WTC11 (cell line): ENCODE data around the gene FBXW2. TPM values are rescaled to one million over a fixed set of nuclear protein-coding genes. Genes with fewer than 3 reads are reported as not detected.

ENCODE experiments used
- ATAC-seq: fragments of 200-7000 bp; cut with Tn5 transposase; 2 replicates; pipeline ENCODE4 v1.10.0; 2021; ENCODE audit warnings: mild to moderate bottlenecking, moderate library complexity
- CTCF ChIA-PET: fragments of 300-600 bp; sonication (Branson Sonifier 250); formaldehyde crosslinking; loops from one replicate; lab custom pipeline; 2021; ENCODE audit warnings: antibody characterized with exemption; lab: Charles Lee
- POLR2A ChIA-PET: fragments of 350-600 bp; sonication (Branson Sonifier 250); formaldehyde crosslinking; loops from one replicate; lab custom pipeline; 2021; ENCODE audit warnings: antibody characterized with exemption; lab: Charles Lee
- DNase-seq: peaks from one replicate; pipeline ENCODE4 v3.0.0; 2021; ENCODE audit warnings: low spot score
- H3K27ac Mint-ChIP-seq: 2 replicates; pipeline ENCODE4 v1.8.0; 2021; ENCODE audit warnings: mixed read lengths
- H3K27me3 Mint-ChIP-seq: 2 replicates; pipeline ENCODE4 v1.8.0; 2021; ENCODE audit warnings: low read depth, mild to moderate bottlenecking, moderate library complexity, mixed read lengths
- H3K36me3 Mint-ChIP-seq: 2 replicates; pipeline ENCODE4 v1.8.0; 2021; ENCODE audit warnings: mixed read lengths
- H3K4me1 Mint-ChIP-seq: 2 replicates; pipeline ENCODE4 v1.8.0; 2022; ENCODE audit warnings: mixed read lengths
- H3K4me3 Mint-ChIP-seq: 2 replicates; pipeline ENCODE4 v1.8.0; 2021; ENCODE audit warnings: mild to moderate bottlenecking, moderate library complexity, mixed read lengths
- H3K9me3 Mint-ChIP-seq: 2 replicates; pipeline ENCODE4 v1.8.0; 2021; ENCODE audit warnings: mixed read lengths
- ATF1 ChIP-seq: sonication (generic); formaldehyde crosslinking; IDR thresholded peaks from 2 replicates; pipeline ENCODE4 v1.8.1; 2023; ENCODE audit warnings: mild to moderate bottlenecking, moderate library complexity, missing genetic modification reagents
- EMX1 ChIP-seq: fragments of 250-450 bp; sonication (Bioruptor Pico); IDR thresholded peaks from 2 replicates; pipeline ENCODE4 v1.8.0; 2021; ENCODE audit warnings: mild to moderate bottlenecking
- FOXP1 ChIP-seq: sonication (generic); formaldehyde crosslinking; IDR thresholded peaks from 2 replicates; pipeline ENCODE4 v1.8.0; 2022; ENCODE audit warnings: missing genetic modification reagents, mild to moderate bottlenecking, moderate library complexity, borderline replicate concordance
- GTF2I ChIP-seq: fragments of 250-450 bp; sonication (Bioruptor Pico); conservative IDR thresholded peaks from 2 replicates; pipeline ENCODE4 v1.4.0; 2021; ENCODE audit warnings: mild to moderate bottlenecking
- IRF2 ChIP-seq: sonication (generic); formaldehyde crosslinking; IDR thresholded peaks from 2 replicates; pipeline ENCODE4 v1.8.0; 2022; ENCODE audit warnings: low read depth, missing genetic modification reagents, borderline replicate concordance
- NR1H2 ChIP-seq: sonication (generic); formaldehyde crosslinking; IDR thresholded peaks from 2 replicates; pipeline ENCODE4 v1.9.0; 2021; ENCODE audit warnings: mild to moderate bottlenecking, moderate library complexity, missing genetic modification reagents
- OVOL2 ChIP-seq: fragments of 250-450 bp; sonication (Bioruptor Pico); IDR thresholded peaks from 2 replicates; pipeline ENCODE4 v1.9.0; 2021; ENCODE audit warnings: mild to moderate bottlenecking, borderline replicate concordance
- PRRX2 ChIP-seq: fragments of 250-450 bp; sonication (Bioruptor Pico); IDR thresholded peaks from 2 replicates; pipeline ENCODE4 v1.8.0; 2021; ENCODE audit warnings: mild to moderate bottlenecking
- RELA ChIP-seq: sonication (generic); formaldehyde crosslinking; IDR thresholded peaks from 2 replicates; pipeline ENCODE4 v1.8.1; 2022; ENCODE audit warnings: missing genetic modification reagents, mild to moderate bottlenecking, borderline replicate concordance
- SP1 ChIP-seq: sonication (generic); formaldehyde crosslinking; conservative IDR thresholded peaks from 2 replicates; pipeline ENCODE4 v1.8.1; 2022; ENCODE audit warnings: missing genetic modification reagents
- TEAD4 ChIP-seq: sonication (generic); formaldehyde crosslinking; IDR thresholded peaks from 2 replicates; pipeline ENCODE4 v1.8.0; 2022; ENCODE audit warnings: mild to moderate bottlenecking, missing genetic modification reagents
- ZBTB21 ChIP-seq: sonication (generic); formaldehyde crosslinking; IDR thresholded peaks from 2 replicates; pipeline ENCODE4 v1.8.1; 2023; ENCODE audit warnings: mild to moderate bottlenecking, missing genetic modification reagents, borderline replicate concordance
- ZNF121 ChIP-seq: sonication (generic); formaldehyde crosslinking; IDR thresholded peaks from 2 replicates; pipeline ENCODE4 v1.8.0; 2023; ENCODE audit warnings: missing genetic modification reagents
- ZNF317 ChIP-seq: sonication (generic); formaldehyde crosslinking; IDR thresholded peaks from 2 replicates; pipeline ENCODE4 v1.8.1; 2023; ENCODE audit warnings: low read depth, mild to moderate bottlenecking, moderate library complexity, missing genetic modification reagents, borderline replicate concordance
- ZNF416 ChIP-seq: fragments of 250-450 bp; sonication (Bioruptor Pico); IDR thresholded peaks from 2 replicates; pipeline ENCODE4 v1.9.0; 2021; ENCODE audit warnings: mild to moderate bottlenecking, inconsistent platforms
- ZNF423 ChIP-seq: fragments of 250-450 bp; sonication (Bioruptor Pico); IDR thresholded peaks from 2 replicates; pipeline ENCODE4 v2.1.2; 2022; ENCODE audit warnings: mild to moderate bottlenecking, moderate library complexity
- total RNA-seq: library from RNA; stranded (reverse); gene quantifications from 3 replicates; pipeline ENCODE4 v1.2.3, GENCODE V29; 2021
- TF ChIP-seq, protein P1 (sequence below): sonication (generic); formaldehyde crosslinking; IDR thresholded peaks from 2 replicates; pipeline ENCODE4 v1.8.1; 2023; ENCODE audit warnings: mild to moderate bottlenecking, missing genetic modification reagents
- TF ChIP-seq, protein P2 (sequence below): sonication (generic); formaldehyde crosslinking; IDR thresholded peaks from 2 replicates; pipeline ENCODE4 v1.8.1; 2022; ENCODE audit warnings: missing genetic modification reagents, borderline replicate concordance
- TF ChIP-seq, protein P3 (sequence below): sonication (generic); formaldehyde crosslinking; IDR thresholded peaks from 2 replicates; pipeline ENCODE4 v1.8.1; 2023; ENCODE audit warnings: mild to moderate bottlenecking, missing genetic modification reagents, moderate library complexity
- TF ChIP-seq, protein P4 (sequence below): sonication (generic); formaldehyde crosslinking; IDR thresholded peaks from 2 replicates; pipeline ENCODE4 v1.8.1; 2022; ENCODE audit warnings: low read depth, mild to moderate bottlenecking, moderate library complexity, missing genetic modification reagents, borderline replicate concordance
- TF ChIP-seq, protein P5 (sequence below): fragments of 250-450 bp; sonication (Bioruptor Pico); IDR thresholded peaks from 2 replicates; pipeline ENCODE4 v1.8.0; 2021; ENCODE audit warnings: mild to moderate bottlenecking
- TF ChIP-seq, protein P6 (sequence below): fragments of 250-450 bp; sonication (Bioruptor Pico); IDR thresholded peaks from 2 replicates; pipeline ENCODE4 v1.9.0; 2021; ENCODE audit warnings: mild to moderate bottlenecking
- TF ChIP-seq, protein P7 (sequence below): fragments of 250-450 bp; sonication (Bioruptor Pico); conservative IDR thresholded peaks from 2 replicates; pipeline ENCODE4 v1.9.0; 2021; ENCODE audit warnings: mild to moderate bottlenecking
- TF ChIP-seq, protein P8 (sequence below): sonication (generic); formaldehyde crosslinking; IDR thresholded peaks from 2 replicates; pipeline ENCODE4 v1.8.1; 2022; ENCODE audit warnings: mild to moderate bottlenecking, moderate library complexity, missing genetic modification reagents

The FBXW2 gene
- total RNA-seq, 1 experiment from 2014 or later: 59.8 TPM

DNA sequence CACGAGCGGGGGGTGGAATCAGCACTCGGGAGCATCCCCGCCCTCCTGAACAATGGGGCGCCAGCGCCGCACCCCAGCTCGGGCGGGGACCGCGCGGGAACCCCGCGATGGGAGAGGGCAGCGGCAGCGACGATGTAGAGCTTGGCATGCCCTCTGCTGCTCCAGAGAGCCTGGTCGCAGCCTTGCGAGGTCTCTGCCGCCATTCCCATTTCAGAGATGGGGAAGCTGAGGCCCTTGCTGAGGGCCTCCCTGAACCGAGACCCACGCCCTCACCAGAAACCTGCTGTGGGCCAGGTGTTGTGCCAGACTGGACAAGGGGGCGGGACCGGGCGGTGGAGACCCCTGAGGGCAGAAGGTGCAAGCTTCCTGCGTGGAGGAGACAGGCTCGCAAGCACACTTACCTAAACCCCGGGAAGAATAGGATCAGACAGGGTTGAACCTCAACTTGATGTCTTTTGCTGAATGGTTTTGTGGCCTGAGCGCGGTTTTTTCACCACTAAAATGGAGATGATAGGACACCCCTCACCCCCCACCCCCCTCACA lies 78.3 kb downstream of the FBXW2 start (continued):
- TF ChIP-seq, protein P1, sequence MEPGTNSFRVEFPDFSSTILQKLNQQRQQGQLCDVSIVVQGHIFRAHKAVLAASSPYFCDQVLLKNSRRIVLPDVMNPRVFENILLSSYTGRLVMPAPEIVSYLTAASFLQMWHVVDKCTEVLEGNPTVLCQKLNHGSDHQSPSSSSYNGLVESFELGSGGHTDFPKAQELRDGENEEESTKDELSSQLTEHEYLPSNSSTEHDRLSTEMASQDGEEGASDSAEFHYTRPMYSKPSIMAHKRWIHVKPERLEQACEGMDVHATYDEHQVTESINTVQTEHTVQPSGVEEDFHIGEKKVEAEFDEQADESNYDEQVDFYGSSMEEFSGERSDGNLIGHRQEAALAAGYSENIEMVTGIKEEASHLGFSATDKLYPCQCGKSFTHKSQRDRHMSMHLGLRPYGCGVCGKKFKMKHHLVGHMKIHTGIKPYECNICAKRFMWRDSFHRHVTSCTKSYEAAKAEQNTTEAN (CRISPR knock-in tag): peak; percentile 58; the same call in 1 of the 2 replicates
- TF ChIP-seq PRRX2 (0 out of 2 replicates have a peak, but pooled peaks have one; percentile 21), OVOL2 (CRISPR knock-in tag) (no peak), FOXP1 (CRISPR knock-in tag) (peak; percentile 28; the same call in 1 of the 2 replicates), GTF2I (peak; percentile 96), ZNF423 (CRISPR knock-in tag) (no peak), NR1H2 (no peak)
- TF ChIP-seq, protein P2, sequence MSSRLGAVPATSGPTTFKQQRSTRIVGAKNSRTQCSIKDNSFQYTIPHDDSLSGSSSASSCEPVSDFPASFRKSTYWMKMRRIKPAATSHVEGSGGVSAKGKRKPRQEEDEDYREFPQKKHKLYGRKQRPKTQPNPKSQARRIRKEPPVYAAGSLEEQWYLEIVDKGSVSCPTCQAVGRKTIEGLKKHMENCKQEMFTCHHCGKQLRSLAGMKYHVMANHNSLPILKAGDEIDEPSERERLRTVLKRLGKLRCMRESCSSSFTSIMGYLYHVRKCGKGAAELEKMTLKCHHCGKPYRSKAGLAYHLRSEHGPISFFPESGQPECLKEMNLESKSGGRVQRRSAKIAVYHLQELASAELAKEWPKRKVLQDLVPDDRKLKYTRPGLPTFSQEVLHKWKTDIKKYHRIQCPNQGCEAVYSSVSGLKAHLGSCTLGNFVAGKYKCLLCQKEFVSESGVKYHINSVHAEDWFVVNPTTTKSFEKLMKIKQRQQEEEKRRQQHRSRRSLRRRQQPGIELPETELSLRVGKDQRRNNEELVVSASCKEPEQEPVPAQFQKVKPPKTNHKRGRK (CRISPR knock-in tag): no peak
- TF ChIP-seq, protein P3, sequence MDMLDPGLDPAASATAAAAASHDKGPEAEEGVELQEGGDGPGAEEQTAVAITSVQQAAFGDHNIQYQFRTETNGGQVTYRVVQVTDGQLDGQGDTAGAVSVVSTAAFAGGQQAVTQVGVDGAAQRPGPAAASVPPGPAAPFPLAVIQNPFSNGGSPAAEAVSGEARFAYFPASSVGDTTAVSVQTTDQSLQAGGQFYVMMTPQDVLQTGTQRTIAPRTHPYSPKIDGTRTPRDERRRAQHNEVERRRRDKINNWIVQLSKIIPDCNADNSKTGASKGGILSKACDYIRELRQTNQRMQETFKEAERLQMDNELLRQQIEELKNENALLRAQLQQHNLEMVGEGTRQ (CRISPR knock-in tag): no peak

DNA sequence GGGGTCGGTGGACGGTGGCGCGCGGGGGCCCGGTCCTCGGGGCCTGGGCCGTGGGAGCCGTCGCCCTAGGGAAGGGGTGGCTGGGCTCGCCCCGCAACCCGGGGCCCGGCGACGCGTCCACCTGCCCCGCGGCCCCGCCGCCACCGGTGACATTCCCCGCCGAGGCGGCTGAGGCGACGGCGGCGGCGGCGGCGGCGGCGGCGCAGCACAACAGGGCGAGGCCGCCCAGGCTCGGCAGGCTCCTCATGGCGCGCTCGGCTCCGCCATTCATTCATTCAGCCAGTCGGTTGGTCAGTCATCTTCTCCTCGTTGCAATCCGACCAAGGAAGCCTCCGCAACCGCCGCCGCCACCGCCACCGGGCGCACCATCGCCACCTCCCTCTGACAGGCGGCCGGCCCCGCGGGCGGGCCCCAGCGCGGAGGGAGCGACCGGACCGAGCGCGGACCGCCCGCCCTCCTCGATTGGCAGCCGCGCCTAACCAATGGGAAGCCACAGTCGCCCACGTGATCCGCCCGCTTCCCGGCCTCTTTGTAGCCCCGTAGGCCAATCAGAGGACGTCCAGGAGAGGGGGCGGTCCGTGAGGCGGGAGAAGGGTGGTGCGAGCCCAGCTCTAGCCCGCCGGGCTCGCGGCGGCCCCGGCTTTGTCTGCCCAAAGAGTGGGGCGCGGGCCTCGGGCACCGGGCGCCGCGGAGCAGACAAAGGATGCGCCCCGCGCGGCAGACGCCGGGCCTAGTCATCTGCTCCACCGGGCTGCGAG lies 78.9 kb downstream of the FBXW2 start, which contains the start of gene MEGF9:
Gene MEGF9 (minus strand): TSS at position 383 of the 758 bp plus-strand sequence. CDS start 112 bp downstream, at position 271.
- Mint-ChIP-seq H3K27me3 (peaks cover 50% of the 10 kb centered on the region), H3K36me3 (no peaks in the 10 kb centered on the region), H3K9me3 (no peaks in the 10 kb centered on the region), H3K4me1 (peaks cover 17% of the 10 kb centered on the region), H3K4me3 (peak within 1 kb of the TSS; percentile 76), H3K27ac (no peak within 1 kb of the TSS)
- peak; percentile 97 for ATAC-seq
- ChIA-PET POLR2A (interaction anchor here (0.5 to 0.6 kb wide), 2 partner anchors 10 to 60 kb away, joined by 3 to 4 read pairs; no protein-coding TSS in a partner anchor), CTCF (interaction anchor here (1.3 to 5.4 kb wide), 4 partner anchors 16 to 346 kb away, joined by 3 to 46 read pairs (median 4); no protein-coding TSS in a partner anchor)
- DNase-seq: peak; percentile 97
- TF ChIP-seq, protein P3 (CRISPR knock-in tag): peak; percentile 98
- TF ChIP-seq TEAD4: no peak
- TF ChIP-seq EMX1 (CRISPR knock-in tag): no peak
- 0 out of 2 replicates have a peak, but pooled peaks have one; percentile 27 for TF ChIP-seq RELA
- TF ChIP-seq, protein P4, sequence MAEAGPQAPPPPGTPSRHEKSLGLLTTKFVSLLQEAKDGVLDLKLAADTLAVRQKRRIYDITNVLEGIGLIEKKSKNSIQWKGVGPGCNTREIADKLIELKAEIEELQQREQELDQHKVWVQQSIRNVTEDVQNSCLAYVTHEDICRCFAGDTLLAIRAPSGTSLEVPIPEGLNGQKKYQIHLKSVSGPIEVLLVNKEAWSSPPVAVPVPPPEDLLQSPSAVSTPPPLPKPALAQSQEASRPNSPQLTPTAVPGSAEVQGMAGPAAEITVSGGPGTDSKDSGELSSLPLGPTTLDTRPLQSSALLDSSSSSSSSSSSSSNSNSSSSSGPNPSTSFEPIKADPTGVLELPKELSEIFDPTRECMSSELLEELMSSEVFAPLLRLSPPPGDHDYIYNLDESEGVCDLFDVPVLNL: no peak
- TF ChIP-seq, protein P5, sequence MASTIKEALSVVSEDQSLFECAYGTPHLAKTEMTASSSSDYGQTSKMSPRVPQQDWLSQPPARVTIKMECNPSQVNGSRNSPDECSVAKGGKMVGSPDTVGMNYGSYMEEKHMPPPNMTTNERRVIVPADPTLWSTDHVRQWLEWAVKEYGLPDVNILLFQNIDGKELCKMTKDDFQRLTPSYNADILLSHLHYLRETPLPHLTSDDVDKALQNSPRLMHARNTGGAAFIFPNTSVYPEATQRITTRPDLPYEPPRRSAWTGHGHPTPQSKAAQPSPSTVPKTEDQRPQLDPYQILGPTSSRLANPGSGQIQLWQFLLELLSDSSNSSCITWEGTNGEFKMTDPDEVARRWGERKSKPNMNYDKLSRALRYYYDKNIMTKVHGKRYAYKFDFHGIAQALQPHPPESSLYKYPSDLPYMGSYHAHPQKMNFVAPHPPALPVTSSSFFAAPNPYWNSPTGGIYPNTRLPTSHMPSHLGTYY (CRISPR knock-in tag): no peak
- no peak for TF ChIP-seq ZBTB21
- TF ChIP-seq IRF2 (CRISPR knock-in tag): no peak
- TF ChIP-seq SP1: peak; percentile 85
- no peak for TF ChIP-seq ATF1 (CRISPR knock-in tag)
- no peak for TF ChIP-seq ZNF317
- no peak for TF ChIP-seq ZNF121 (CRISPR knock-in tag)
- TF ChIP-seq ZNF416: no peak
- TF ChIP-seq, protein P6, sequence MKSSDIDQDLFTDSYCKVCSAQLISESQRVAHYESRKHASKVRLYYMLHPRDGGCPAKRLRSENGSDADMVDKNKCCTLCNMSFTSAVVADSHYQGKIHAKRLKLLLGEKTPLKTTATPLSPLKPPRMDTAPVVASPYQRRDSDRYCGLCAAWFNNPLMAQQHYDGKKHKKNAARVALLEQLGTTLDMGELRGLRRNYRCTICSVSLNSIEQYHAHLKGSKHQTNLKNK: no peak
- TF ChIP-seq, protein P7, sequence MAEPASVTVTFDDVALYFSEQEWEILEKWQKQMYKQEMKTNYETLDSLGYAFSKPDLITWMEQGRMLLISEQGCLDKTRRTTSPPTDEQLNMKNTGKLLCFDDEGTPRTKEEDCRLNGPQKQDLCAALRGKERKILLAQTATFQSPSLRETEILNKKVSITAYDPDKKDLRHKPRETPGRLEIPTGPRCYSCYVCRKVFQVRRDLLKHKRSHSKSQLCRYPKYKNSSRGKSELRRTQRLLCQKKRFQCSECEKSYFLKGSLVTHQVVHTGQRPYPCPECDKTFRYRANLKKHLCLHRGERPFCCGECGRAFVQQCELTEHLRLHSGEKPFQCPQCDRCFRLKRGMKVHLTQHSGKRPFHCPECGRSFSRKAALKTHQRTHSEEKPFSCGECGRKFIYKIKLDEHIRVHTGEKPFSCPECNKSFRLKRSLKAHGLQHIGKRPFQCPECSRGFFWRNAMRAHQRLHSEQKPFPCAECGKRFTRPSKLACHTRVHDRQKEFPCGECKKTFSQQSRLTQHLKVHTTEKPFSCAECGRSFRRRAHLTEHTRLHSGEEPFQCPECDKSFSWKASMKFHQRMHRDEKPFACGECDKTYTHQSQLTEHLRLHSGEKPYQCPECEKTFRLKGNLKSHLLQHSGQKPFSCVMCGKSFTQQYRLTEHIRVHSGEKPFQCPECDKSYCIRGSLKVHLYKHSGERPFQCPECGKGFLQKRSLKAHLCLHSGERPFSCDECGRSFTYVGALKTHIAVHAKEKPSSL (CRISPR knock-in tag): no peak
- TF ChIP-seq, protein P8, sequence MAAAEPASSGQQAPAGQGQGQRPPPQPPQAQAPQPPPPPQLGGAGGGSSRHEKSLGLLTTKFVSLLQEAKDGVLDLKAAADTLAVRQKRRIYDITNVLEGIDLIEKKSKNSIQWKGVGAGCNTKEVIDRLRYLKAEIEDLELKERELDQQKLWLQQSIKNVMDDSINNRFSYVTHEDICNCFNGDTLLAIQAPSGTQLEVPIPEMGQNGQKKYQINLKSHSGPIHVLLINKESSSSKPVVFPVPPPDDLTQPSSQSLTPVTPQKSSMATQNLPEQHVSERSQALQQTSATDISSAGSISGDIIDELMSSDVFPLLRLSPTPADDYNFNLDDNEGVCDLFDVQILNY (CRISPR knock-in tag): 0 out of 2 replicates have a peak, but pooled peaks have one; percentile 19
